HG03108 (cell line): Measurements from ENCODE around the gene LRRTM4.

Experiments
- ATAC-seq: cut with Tn5 transposase; IDR thresholded peaks from one replicate; pipeline ENCODE4 v1.9.1; 2021; ENCODE audit warnings: moderate library complexity; ENCODE audit not compliant: unreplicated experiment

The LRRTM4 gene

GRCh38 chr2:77521931-77522470, at the start of gene LRRTM4:
Gene LRRTM4 (minus strand): TSS chr2:77522376.
- no peak for ATAC-seq

- no peak for ATAC-seq
Measured at GRCh38 chr2:77571545-77571944, 49.4 kb upstream of the LRRTM4 start.

GRCh38 chr2:77567723-77568122, 45.5 kb upstream of the LRRTM4 start:
- ATAC-seq: no peak

GRCh38 chr2:77566582-77566981, 44.4 kb upstream of the LRRTM4 start:
- ATAC-seq: no peak

GRCh38 chr2:77566131-77566530, 44.0 kb upstream of the LRRTM4 start:
- no peak for ATAC-seq

GRCh38 chr2:77552956-77553355, 30.8 kb upstream of the LRRTM4 start:
- no peak for ATAC-seq

GRCh38 chr2:77538031-77538430, 15.9 kb upstream of the LRRTM4 start:
- ATAC-seq: no peak

- ATAC-seq: no peak
Measured at GRCh38 chr2:77522888-77523287, 712 bp upstream of the LRRTM4 start.

GRCh38 chr2:77521548-77521891, 656 bp downstream of the LRRTM4 start:
- ATAC-seq: no peak

- no peak for ATAC-seq
Measured at GRCh38 chr2:77520641-77521547, 1.3 kb downstream of the LRRTM4 start.

- ATAC-seq: no peak
Measured at GRCh38 chr2:77519888-77520506, 2.2 kb downstream of the LRRTM4 start.

- ATAC-seq: no peak
Measured at GRCh38 chr2:77519164-77519887, 2.9 kb downstream of the LRRTM4 start.

GRCh38 chr2:77518311-77518710, 3.9 kb downstream of the LRRTM4 start:
- no peak for ATAC-seq

GRCh38 chr2:77513191-77513590, 9.0 kb downstream of the LRRTM4 start:
- no peak for ATAC-seq

GRCh38 chr2:77512507-77512906, 9.7 kb downstream of the LRRTM4 start:
- ATAC-seq: no peak

GRCh38 chr2:77508511-77508910, 13.7 kb downstream of the LRRTM4 start:
- ATAC-seq: no peak

GRCh38 chr2:77507657-77508056, 14.5 kb downstream of the LRRTM4 start:
- no peak for ATAC-seq

GRCh38 chr2:77488141-77488540, 34.0 kb downstream of the LRRTM4 start:
- ATAC-seq: no peak

GRCh38 chr2:77487074-77487803, 34.9 kb downstream of the LRRTM4 start:
- ATAC-seq: no peak

- no peak for ATAC-seq
Measured at GRCh38 chr2:77484026-77484425, 38.1 kb downstream of the LRRTM4 start.

- no peak for ATAC-seq
Measured at GRCh38 chr2:77479895-77480294, 42.3 kb downstream of the LRRTM4 start.
